AG09309 (cell line): ENCODE measurements around the gene JMJD1C.

Experiments used
- DNase-seq: peaks from one replicate; pipeline ENCODE4 v3.0.0-alpha.2; 2010; ENCODE audit warnings: low read depth
- H3K4me3 ChIP-seq: 2 replicates; pipeline ENCODE4 v1.5.1; 2011; ENCODE audit warnings: mild to moderate bottlenecking, low read depth, low read length, moderate library complexity; ENCODE audit not compliant: control insufficient read depth
- TF ChIP-seq, protein P1 (sequence below): IDR thresholded peaks from 2 replicates; pipeline ENCODE4 v1.5.1; 2011; ENCODE audit warnings: mild to moderate bottlenecking, low read depth, low read length, inconsistent platforms; ENCODE audit not compliant: insufficient read depth, control insufficient read depth; ENCODE audit errors: missing control alignments

Gene JMJD1C

DNA sequence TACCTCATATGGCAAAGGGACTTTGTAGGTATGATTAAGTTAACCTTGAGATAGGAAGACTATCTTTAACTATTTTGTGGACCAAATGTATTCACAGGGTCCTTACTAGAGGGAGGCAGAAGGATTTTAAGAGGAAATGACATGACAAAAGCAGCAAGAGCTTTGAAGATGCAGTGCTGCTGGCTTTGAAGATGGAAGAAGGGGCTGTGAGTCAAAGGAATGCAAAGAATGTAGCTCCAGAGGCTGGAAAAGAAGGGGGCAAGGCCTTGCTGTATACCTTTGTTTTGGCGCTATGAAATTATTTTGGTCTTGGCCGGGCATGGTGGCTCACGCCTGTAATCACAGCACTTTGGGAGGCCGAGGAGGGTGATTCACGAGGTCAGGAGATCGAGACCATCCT is 335.9 kb downstream of the JMJD1C start:
- TF ChIP-seq, protein P1, sequence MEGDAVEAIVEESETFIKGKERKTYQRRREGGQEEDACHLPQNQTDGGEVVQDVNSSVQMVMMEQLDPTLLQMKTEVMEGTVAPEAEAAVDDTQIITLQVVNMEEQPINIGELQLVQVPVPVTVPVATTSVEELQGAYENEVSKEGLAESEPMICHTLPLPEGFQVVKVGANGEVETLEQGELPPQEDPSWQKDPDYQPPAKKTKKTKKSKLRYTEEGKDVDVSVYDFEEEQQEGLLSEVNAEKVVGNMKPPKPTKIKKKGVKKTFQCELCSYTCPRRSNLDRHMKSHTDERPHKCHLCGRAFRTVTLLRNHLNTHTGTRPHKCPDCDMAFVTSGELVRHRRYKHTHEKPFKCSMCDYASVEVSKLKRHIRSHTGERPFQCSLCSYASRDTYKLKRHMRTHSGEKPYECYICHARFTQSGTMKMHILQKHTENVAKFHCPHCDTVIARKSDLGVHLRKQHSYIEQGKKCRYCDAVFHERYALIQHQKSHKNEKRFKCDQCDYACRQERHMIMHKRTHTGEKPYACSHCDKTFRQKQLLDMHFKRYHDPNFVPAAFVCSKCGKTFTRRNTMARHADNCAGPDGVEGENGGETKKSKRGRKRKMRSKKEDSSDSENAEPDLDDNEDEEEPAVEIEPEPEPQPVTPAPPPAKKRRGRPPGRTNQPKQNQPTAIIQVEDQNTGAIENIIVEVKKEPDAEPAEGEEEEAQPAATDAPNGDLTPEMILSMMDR = no peak
- H3K4me3 ChIP-seq = no peak overlapping the region
- no peak for DNase-seq

DNA sequence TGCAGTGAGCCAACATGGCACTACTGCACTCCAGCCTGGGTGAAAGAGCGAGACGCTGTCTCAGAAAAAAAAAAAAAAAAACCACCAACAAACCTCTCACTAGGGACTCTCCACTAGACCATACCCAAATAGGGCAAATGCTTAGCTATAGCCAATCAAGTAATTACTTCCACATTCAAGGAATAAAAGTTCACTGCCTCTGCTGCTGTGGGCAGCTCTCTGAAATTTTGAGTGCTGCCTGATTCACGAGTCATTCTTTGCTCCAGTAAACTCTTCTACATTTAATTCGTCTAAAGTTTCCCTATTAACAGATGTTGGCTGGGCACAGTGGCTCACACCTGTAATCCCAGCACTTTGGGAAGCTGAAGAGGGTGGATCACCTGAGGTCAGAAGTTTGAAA is 337.3 kb downstream of the JMJD1C start:
- H3K4me3 ChIP-seq = no peak overlapping the region
- no peak for DNase-seq
- TF ChIP-seq, protein P1 = no peak

- no peak overlapping the region for H3K4me3 ChIP-seq
- no peak for DNase-seq
- TF ChIP-seq, protein P1 = no peak
Observed at GRCh38 chr10:63125459-63125858, 340.3 kb downstream of the JMJD1C start.

GRCh38 chr10:63123727-63124362 is 341.9 kb downstream of the JMJD1C start:
- TF ChIP-seq, protein P1 = no peak
- H3K4me3 ChIP-seq = no peak overlapping the region
- DNase-seq = no peak

- peak; percentile 87 for DNase-seq
- TF ChIP-seq, protein P1 = no peak
- H3K4me3 ChIP-seq = no peak overlapping the region
Observed at GRCh38 chr10:63120554-63120953, 345.2 kb downstream of the JMJD1C start.

DNA sequence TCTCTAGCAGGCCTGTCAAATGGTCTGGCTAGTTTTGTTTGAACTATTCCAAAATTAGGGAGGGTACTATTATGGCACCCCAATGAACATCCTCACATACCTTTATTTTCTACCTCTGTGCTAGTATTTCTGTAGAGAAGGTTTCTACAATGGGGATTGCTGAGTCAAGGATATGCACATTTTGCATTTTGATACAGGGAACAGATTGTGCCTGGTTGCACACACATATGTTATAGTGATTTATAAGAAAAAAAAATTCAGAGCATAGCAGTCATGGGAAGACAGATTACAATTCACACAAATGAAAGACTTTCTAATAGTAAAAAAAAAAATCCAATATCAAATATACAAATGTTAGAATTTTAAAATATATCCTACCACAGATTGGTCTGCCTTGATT is 346.7 kb downstream of the JMJD1C start:
- no peak overlapping the region for H3K4me3 ChIP-seq
- no peak for DNase-seq
- TF ChIP-seq, protein P1 = no peak
